ENCODE results near the gene DMRT3. TPM values are rescaled to one million over a fixed set of nuclear protein-coding genes. Genes with fewer than 3 reads are reported as not detected.

The DMRT3 gene
- polyA plus RNA-seq, 1 donor from 2014 or later = not detected

DNA sequence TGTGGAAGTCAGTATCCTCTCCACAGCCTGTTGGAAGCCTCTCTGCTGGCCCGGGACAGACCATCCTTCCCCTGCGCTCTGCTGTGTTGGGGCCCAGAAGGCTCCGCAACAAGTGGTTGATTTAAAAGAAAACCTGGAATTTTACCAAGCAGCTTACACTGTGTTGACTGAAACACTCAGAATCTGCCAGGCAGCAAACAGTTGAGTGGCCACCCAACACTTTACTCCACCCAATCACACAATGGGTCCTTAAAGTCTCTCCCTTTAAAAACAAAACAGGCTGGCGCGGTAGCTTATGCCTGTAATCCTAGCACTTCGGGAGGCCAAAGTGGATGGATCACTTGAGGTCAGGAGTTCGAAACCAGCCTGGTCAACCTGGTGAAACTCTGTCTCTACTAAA, 28.0 kb upstream of the DMRT3 start:
- TF ChIP-seq REST (IDR thresholded peaks at IDR 0.05; ENCODE audit: borderline replicate concordance) (no peak), EZH2 (IDR thresholded peaks at IDR 0.05; ENCODE audit: borderline replicate concordance, insufficient read depth, low read length, poor library complexity, severe bottlenecking) (no peak), MXI1 (conservative IDR thresholded peaks at IDR 0.05; ENCODE audit: poor library complexity, severe bottlenecking) (no peak), EP300 (conservative IDR thresholded peaks at IDR 0.05; ENCODE audit: poor library complexity, severe bottlenecking) (no peak), SMC3 (conservative IDR thresholded peaks at IDR 0.05; ENCODE audit: poor library complexity) (no peak), POLR2AphosphoS5 (IDR thresholded peaks at IDR 0.05) (no peak), CTCF (IDR thresholded peaks at IDR 0.05; ENCODE audit: poor library complexity, severe bottlenecking) (no peak), RAD21 (conservative IDR thresholded peaks at IDR 0.05) (no peak), TAF1 (IDR thresholded peaks at IDR 0.05; ENCODE audit: low read depth) (no peak)
- Histone ChIP-seq H3K27ac (ENCODE audit: low read length) (no peak overlapping the region), H3K36me3 (ENCODE audit: insufficient read depth, low read length) (no peaks in the 10 kb centered on the region), H3K4me3 (ENCODE audit: low read length) (no peak overlapping the region), H4K20me1 (ENCODE audit: insufficient read depth) (no peaks in the 10 kb centered on the region), H2AFZ (ENCODE audit: low read depth, low read length) (no peak overlapping the region), H3K9me3 (ENCODE audit: low read length) (no peaks in the 10 kb centered on the region), H3K27me3 (ENCODE audit: insufficient read depth, low read depth, low read length) (no peaks in the 10 kb centered on the region), H3F3A (ENCODE audit: insufficient read depth, low read length, poor library complexity, severe bottlenecking) (no peaks in the 10 kb centered on the region), H3K9ac (ENCODE audit: low read length) (no peak overlapping the region), H3K9me2 (ENCODE audit: insufficient read depth, low read length) (no peaks in the 10 kb centered on the region), H3K4me2 (ENCODE audit: low read length) (no peak overlapping the region), H3K79me2 (replicated peaks; ENCODE audit: insufficient read depth, low read length) (no peaks in the 10 kb centered on the region)

DNA sequence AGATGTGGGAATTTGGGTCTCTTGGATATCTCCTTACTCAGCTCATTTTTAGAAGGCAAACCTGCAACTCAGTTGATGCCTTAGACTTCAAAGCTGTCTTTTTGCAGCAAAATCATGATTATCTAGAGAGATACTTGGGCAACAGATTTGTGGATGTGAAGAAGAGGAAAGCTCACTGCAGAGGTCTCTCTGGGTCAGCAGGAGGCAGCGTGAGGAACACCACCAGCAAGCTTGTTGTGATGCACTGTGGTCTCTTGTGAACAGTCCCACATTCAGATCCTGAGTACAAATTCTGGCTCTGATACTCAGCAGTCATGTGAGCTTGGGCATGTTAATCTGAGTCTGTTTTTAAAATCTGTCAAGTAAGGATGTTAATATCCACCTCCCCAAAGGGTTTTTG, 26.3 kb upstream of the DMRT3 start:
- Histone ChIP-seq H3K4me3 (ENCODE audit: low read length) (no peak overlapping the region), H4K20me1 (ENCODE audit: insufficient read depth) (no peaks in the 10 kb centered on the region), H3F3A (ENCODE audit: insufficient read depth, low read length, poor library complexity, severe bottlenecking) (no peaks in the 10 kb centered on the region), H3K9ac (ENCODE audit: low read length) (no peak overlapping the region), H3K4me2 (ENCODE audit: low read length) (no peak overlapping the region), H3K27me3 (ENCODE audit: insufficient read depth, low read depth, low read length) (no peaks in the 10 kb centered on the region), H3K27ac (ENCODE audit: low read length) (no peak overlapping the region), H3K36me3 (ENCODE audit: insufficient read depth, low read length) (no peaks in the 10 kb centered on the region), H2AFZ (ENCODE audit: low read depth, low read length) (no peak overlapping the region), H3K9me3 (ENCODE audit: low read length) (no peaks in the 10 kb centered on the region), H3K9me2 (ENCODE audit: insufficient read depth, low read length) (no peaks in the 10 kb centered on the region), H3K79me2 (replicated peaks; ENCODE audit: insufficient read depth, low read length) (no peaks in the 10 kb centered on the region)
- TF ChIP-seq CTCF (IDR thresholded peaks at IDR 0.05; ENCODE audit: poor library complexity, severe bottlenecking) (no peak), POLR2AphosphoS5 (IDR thresholded peaks at IDR 0.05) (no peak), EZH2 (IDR thresholded peaks at IDR 0.05; ENCODE audit: borderline replicate concordance, insufficient read depth, low read length, poor library complexity, severe bottlenecking) (no peak), EP300 (conservative IDR thresholded peaks at IDR 0.05; ENCODE audit: poor library complexity, severe bottlenecking) (no peak), RAD21 (conservative IDR thresholded peaks at IDR 0.05) (no peak), TAF1 (IDR thresholded peaks at IDR 0.05; ENCODE audit: low read depth) (no peak), SMC3 (conservative IDR thresholded peaks at IDR 0.05; ENCODE audit: poor library complexity) (no peak), REST (IDR thresholded peaks at IDR 0.05; ENCODE audit: borderline replicate concordance) (no peak), MXI1 (conservative IDR thresholded peaks at IDR 0.05; ENCODE audit: poor library complexity, severe bottlenecking) (no peak)

All from neural cell (in vitro differentiated cells).